Ramos (cell line): ENCODE measurements around the gene RFTN1.

Source experiments
- in situ Hi-C: fragments of 300-500 bp; cut with MboI; formaldehyde crosslinking; loops from one replicate; pipeline ENCODE4 v1.14.3; 2022; ENCODE audit warnings: low sequenced_read_pairs; ENCODE audit not compliant: unreplicated experiment

The RFTN1 gene

GRCh38 chr3:16423298-16423697 lies 90.2 kb downstream of the RFTN1 start:
- in situ Hi-C loops, result no loop called here

GRCh38 chr3:16419640-16420241 lies 93.8 kb downstream of the RFTN1 start:
- in situ Hi-C loops, result no loop called here

- in situ Hi-C loops, result no loop called here
Measured at GRCh38 chr3:16417945-16418739, 95.4 kb downstream of the RFTN1 start.

- in situ Hi-C loops, result no loop called here
Measured at GRCh38 chr3:16415911-16416476, 97.5 kb downstream of the RFTN1 start.

GRCh38 chr3:16413321-16413720 lies 100.2 kb downstream of the RFTN1 start:
- in situ Hi-C loops, result no loop called here

- in situ Hi-C loops, result no loop called here
Measured at GRCh38 chr3:16412192-16412800, 101.2 kb downstream of the RFTN1 start.

GRCh38 chr3:16411441-16411840 lies 102.1 kb downstream of the RFTN1 start:
- in situ Hi-C loops, result no loop called here

GRCh38 chr3:16410659-16411058 lies 102.8 kb downstream of the RFTN1 start:
- in situ Hi-C loops, result no loop called here

GRCh38 chr3:16409032-16409431 lies 104.5 kb downstream of the RFTN1 start:
- in situ Hi-C loops, result no loop called here

GRCh38 chr3:16407366-16407765 lies 106.1 kb downstream of the RFTN1 start:
- in situ Hi-C loops, result no loop called here

GRCh38 chr3:16406579-16406978 lies 106.9 kb downstream of the RFTN1 start:
- in situ Hi-C loops, result no loop called here

- in situ Hi-C loops, result no loop called here
Measured at GRCh38 chr3:16406166-16406565, 107.3 kb downstream of the RFTN1 start.

- in situ Hi-C loops, result no loop called here
Measured at GRCh38 chr3:16404349-16404895, 109.1 kb downstream of the RFTN1 start.

- in situ Hi-C loops, result no loop called here
Measured at GRCh38 chr3:16402451-16402850, 111.0 kb downstream of the RFTN1 start.

GRCh38 chr3:16401273-16401672 lies 112.2 kb downstream of the RFTN1 start:
- in situ Hi-C loops, result no loop called here

- in situ Hi-C loops, result no loop called here
Measured at GRCh38 chr3:16400106-16400931, 113.2 kb downstream of the RFTN1 start.

GRCh38 chr3:16399473-16399872 lies 114.0 kb downstream of the RFTN1 start:
- in situ Hi-C loops, result no loop called here

- in situ Hi-C loops, result no loop called here
Measured at GRCh38 chr3:16398648-16399047, 114.9 kb downstream of the RFTN1 start.

GRCh38 chr3:16396202-16396601 lies 117.3 kb downstream of the RFTN1 start:
- in situ Hi-C loops, result no loop called here

- in situ Hi-C loops, result no loop called here
Measured at GRCh38 chr3:16395212-16395611, 118.3 kb downstream of the RFTN1 start.
